ENCODE measurements around the gene ACTR1B.
"Not testable (repeated sequence)": the region's sequence is repeated elsewhere in the genome, so short reads cannot be mapped to it uniquely, and the experiment has no call there.

ACTR1B gene

GRCh38 chr2:97615746-97616145, 48.1 kb downstream of the ACTR1B start:
- DNase-seq (ENCODE audit: low read depth), result not testable (repeated sequence)

DNA sequence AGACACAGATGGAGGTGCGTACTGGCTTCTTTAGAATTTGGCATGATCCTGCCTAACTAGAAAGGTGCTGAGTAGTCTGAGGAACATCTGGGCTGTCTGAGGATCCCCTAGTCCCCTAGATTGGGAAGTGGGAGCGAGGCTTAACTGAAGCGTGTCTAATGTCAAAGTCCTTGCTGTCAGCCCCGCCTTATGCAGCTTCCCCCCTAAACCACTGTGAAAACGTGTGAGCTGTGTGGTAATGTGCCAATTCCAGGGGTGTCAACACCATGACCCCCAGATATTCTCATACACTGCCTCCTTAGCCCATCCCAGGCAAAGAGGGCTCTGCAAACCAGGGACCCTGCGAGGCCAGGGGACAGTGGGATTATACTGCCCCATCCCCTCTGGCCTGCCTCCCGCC, 51.9 kb downstream of the ACTR1B start:
- not testable (repeated sequence) for DNase-seq (ENCODE audit: low read depth)

DNA sequence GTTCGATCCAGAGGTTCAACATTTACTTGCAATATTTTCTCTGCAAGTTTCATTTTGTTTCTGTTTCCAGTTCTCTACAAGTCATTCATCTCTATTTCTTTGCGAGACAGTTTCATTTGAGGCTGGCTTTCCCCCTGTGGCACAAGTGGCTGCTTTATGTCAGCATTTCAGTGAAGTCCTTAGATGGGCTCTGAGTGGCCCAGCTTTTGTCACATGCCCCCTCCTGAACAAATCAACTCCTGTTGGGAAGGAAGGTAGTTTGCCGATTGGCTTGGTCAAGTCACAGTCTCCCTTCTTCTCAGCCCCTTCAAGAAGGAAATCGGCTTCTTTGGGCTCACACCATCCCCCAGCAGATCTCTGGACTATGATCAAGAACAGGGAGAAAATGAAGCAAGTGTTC, 55.1 kb downstream of the ACTR1B start:
- DNase-seq (ENCODE audit: low read depth), result not testable (repeated sequence)
